HG03558 (cell line): ENCODE data around the gene DYNC1I1.
"Not testable (repeated sequence)": the region's sequence is repeated elsewhere in the genome, so short reads cannot be mapped to it uniquely, and the experiment has no call there.

ENCODE experiments used
- ATAC-seq: cut with Tn5 transposase; IDR thresholded peaks from one replicate; pipeline ENCODE4 v1.9.1; 2021; ENCODE audit warnings: moderate number of reproducible peaks; ENCODE audit not compliant: unreplicated experiment; ENCODE audit errors: extremely low read depth

DYNC1I1 gene

DNA sequence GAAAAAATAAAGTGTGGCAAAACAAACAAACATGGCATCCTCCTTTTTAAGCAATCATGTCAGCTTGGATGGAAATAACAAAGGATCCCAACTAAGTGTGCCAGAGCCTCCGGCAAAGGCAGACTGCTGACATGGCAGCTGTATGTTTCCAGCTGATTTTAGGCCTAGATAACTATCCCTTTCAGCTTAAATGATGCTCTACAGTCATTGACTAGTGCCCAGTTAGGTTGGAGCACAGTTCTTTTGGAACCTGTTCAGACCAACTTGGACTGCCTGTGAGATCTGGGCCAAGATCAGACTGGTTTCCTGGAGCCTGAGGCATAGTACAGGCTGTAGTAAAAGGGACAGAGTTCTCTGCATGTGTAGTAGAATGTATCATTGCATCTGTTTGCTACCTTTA lies 128.7 kb downstream of the DYNC1I1 start:
- ATAC-seq, result no peak

DNA sequence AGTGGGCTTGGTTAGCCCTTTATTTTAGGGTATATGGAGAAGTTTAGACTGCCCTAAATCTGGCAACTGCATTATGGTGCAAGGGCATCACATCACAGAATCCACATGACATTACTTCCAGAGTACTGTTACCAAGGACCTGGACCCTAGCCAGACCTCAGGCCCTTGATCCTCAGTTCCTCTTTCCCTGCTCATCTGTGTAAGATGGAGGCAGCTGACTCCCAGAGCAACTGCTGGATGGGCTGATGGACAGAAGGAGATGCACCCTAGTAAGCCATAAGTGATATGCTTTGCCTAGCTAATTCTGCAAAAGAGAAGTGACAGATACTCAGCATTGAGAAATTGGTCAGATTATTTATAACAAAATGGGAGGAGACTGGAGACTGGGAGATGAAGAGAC lies 131.7 kb downstream of the DYNC1I1 start:
- ATAC-seq, result no peak

DNA sequence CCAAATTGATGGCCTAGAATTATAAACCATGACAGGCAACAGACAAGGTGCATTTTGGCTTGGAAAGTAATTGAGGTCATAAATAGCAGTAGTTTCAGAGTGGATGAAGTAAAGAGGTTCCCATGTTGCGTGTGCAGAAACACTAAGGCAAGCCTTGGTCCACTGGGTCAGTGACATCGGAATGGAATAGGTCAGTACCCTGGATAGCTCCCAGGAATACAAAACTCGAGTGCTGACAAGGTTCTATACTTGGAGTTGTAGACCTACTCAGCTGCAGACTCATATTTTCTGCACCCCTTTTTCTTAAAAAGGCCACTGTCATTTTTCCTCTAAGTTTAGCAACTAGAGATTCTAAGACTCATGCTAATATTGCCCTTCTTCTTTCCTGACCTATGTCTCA lies 132.8 kb downstream of the DYNC1I1 start:
- ATAC-seq, result no peak

DNA sequence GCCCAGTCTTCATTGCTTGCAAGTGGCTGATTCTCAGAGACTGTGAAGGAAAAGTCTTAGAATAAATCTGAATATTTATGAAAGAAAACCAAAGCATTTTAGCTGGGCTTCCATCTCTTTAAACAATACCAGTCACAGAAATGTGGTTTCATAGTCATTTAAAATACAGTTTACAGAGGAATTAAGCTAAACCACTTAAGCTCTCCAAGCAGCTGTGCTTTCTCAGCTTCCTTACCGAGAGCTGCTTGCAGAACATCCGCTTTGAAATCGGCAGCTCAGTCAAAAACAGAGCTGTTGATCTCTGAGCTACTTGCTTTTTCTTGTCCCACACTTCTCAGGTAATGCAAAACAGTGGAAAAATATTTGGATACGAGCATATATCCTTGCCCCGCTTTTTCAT lies 134.5 kb downstream of the DYNC1I1 start:
- no peak for ATAC-seq

DNA sequence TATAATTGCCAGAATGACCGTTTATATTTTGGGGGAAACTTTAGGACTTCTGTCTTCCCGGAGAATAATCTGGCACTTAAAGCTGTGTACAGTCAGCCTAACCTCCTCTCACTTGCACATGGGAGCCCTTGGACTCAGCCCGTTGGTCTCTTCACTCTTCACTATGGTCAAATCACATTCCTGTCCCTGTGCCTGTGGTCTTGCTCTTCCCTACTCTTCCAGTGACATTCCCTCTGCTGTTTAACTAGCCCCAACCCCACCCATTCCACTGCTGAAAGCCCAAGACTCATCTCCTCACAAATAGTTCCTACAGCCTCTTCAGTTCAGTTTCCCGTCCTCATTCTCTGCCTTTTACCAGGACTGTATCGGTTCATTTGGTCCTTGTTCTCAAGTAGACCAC lies 135.0 kb downstream of the DYNC1I1 start:
- no peak for ATAC-seq

DNA sequence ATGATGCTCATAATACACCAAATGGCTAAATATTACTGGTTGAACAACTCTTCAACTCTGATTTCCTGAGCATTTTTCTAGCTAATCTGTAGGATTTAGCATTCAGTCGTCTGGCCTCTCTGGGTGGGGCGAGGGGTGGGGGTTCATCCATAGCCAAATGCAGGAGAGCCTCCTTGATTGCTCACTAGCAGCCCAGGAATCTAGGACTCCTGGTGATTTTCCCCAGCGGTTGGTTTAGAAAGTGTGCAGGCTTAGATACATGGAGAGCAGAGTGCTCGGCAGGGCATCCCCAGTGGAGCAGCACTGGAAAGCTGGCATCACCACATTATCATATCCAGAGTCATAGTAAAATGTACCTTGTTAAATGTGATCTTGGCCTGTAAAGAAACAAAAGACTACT lies 136.1 kb downstream of the DYNC1I1 start:
- ATAC-seq, result no peak

DNA sequence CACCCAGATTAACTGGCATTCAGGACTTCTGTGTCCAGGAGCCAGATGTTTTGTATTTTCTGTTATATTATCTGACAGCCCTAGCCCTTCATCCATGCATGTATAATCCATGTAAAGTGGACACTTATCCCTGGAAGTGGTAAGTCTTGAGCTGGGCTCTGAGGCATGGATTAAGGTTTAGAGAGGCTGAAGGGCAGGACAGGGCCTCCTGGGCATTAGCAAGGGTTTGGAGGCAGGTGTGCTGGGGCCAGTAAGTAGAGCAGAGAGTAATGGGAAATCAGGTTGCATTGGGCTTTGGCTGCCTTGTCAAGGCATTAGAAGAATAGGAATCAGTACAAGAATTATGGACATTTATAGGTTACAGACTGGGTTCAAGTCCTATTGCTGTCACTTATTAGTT lies 138.0 kb downstream of the DYNC1I1 start:
- no peak for ATAC-seq

DNA sequence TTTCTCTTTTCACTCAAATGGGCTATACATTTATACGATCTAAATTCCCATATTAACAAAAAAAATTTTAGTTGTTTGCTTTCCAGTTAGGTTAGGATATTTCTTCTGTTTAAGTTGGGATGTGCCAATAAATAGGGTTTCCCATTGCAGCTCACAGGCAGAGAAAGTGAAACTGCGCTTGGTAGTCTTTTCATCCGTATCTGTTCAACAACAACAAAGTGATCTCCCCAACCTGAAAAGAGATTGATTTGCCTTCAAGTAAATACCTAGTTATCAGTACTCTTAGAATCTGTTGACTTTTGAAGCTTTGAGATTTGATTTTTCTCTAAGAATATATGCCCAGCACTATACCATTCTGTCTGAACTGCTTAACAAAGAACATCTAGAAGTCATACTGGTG lies 143.4 kb downstream of the DYNC1I1 start:
- no peak for ATAC-seq

DNA sequence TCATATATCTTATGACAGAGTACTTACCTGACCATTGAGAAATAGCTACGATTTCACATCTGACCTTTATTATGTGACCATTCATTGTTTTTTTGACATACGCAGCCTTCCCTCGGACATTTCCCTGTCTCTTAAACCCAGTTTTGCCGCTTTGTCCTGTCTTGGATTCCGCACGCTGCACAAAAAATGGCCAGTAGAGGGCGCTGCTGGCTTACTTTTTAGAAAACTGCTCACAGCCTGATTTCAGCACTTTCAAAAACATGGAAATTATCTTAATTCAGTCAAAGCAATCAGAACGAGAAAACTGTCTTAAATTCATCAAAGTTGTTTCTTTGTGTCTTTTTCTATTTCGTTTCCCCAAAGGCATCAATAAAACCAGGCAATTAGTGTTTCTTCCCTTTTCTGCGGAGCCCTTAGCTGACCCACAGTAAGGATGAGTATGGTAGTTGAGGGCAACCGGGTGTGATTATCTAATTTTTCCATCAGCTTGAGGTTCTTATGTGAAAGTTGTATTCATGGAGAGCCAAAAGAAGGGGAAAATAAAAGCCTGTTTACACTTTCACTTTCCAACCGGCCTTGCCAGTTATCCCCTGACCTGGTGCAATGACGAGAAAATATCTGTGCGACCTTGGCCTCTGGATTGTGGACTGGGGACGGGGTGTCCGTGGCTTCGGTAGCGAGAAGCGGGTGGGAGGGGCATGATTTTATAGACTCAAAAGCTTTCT lies 144.4 kb downstream of the DYNC1I1 start:
- no peak for ATAC-seq

DNA sequence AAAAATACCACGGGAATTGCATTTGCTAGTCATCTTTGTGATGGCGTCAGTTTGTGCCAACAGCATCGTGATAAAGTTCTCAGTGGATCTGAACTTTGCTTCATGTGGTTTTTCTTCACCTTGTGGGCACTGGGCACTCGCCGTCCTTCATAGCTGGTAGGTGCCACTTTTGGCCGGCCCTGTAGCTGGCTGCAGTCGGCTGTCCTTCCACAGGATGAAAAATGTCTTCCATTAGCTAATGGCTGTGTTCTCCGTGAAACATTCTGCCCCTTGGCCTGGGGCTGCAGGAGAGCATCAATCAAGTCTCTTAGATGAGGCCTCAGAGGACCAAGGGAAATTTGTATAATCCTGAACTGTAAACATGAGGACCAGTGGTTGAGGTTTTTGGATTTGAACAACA lies 145.3 kb downstream of the DYNC1I1 start:
- no peak for ATAC-seq

DNA sequence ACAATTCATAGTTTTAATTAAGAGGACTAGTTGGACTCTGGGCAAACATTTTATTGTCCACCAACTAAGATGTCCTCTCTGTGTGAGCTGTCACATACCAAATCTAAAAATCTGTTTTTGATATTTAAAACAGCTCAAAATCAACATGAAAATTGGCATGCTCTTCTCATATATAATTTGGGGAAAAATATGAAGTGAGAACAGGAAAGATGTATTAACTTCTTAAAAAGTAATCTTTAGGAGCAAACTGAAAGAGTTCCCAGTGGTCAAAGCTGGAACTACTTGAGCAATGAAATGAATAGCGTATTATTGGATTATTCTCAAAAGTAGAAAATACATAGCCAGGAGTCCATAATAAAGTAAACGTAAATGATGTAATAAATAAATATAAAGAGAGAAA lies 147.2 kb downstream of the DYNC1I1 start:
- no peak for ATAC-seq

DNA sequence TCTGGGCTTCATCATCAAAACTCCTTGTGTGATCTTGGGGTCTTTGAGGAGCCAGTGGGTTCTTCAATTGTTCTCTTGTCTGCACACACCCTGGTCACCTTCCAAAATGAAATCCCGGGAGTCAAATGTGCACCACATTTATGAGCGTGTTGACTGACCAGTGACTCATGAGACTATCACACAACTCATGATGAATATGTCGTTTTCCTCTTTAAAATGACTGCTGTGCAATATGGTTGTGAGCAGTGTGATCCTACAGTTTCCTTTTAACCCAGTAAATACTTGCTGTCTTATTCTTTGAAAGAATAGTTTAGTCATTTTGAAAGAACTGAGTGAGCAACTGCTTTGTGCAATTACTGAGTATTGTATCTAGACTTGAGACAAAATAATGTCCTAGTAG lies 149.2 kb downstream of the DYNC1I1 start:
- ATAC-seq, result no peak

DNA sequence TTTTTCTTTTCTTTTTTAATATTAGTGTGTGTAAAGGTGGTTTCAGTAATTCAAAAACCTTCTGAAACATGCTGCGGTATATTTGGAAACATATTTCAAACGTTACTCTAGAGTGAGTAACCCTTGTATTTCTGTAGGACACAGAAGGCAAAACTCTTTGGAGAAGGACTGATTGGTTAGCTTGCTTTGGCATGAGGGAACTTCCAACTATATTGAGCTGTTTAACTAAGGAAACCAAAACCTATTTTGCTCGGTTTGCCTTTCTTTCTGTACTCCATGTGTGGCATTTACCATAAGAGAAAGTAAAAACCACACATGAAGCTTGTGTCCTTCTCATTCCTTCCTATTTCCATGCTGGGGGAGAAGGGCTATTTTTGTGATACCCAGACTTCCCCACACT lies 149.8 kb downstream of the DYNC1I1 start:
- ATAC-seq, result no peak

DNA sequence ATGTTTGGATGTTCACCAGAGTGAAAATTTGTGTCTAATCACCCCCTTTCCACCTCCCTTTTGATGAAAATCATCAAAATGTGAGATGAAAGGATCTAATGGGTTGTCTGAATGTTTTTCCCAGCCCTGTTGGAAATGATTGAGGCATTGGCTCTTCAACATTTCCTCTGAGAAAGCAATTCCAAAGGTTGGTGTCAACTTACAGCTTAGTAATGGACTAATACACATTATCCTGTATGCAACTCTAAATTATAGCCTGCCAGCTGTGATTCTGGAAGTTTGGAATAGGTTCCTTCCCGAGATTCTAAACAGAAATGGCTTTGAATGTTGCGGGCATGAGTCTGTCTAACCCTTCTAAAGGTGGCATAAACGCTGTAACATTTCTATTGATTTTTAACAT lies 152.9 kb downstream of the DYNC1I1 start:
- ATAC-seq, result no peak

DNA sequence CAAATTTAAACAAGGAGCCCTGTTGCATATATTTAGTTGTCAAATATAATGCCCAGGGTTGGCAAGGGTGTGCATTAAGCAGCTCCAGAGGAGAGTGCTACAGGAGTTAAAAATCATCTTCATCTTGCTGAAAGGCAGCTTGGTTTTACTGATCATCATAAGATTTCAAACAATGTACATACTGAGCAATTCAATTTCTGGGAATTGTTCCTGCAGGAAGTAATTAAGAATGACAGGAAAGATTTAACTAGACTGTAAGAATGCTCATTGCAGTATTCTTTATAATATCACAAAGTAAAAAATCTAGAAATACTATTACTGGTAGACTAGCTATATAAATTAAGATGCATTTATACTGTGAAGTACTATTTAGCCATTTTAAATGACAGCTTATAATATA lies 153.6 kb downstream of the DYNC1I1 start:
- ATAC-seq, result no peak

DNA sequence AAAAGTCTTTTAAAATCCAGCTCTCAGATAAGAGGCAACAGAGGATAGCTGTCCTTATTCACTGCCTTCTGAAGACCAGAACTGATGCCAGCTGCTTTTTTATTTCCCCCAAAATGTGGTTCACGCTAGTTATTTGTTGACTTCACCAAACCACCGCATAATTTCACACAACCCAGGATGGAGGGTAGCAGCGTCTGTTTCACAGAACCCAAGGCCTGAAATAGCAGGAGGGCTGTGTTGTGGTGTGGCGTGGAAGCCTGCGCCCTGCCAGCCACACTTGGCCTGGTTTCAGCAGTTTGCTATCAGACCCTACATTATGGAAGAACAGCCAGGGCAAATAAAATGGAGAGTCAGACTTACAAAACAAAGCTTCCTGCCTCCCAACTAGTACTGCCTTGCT lies 155.4 kb downstream of the DYNC1I1 start:
- ATAC-seq, result no peak

DNA sequence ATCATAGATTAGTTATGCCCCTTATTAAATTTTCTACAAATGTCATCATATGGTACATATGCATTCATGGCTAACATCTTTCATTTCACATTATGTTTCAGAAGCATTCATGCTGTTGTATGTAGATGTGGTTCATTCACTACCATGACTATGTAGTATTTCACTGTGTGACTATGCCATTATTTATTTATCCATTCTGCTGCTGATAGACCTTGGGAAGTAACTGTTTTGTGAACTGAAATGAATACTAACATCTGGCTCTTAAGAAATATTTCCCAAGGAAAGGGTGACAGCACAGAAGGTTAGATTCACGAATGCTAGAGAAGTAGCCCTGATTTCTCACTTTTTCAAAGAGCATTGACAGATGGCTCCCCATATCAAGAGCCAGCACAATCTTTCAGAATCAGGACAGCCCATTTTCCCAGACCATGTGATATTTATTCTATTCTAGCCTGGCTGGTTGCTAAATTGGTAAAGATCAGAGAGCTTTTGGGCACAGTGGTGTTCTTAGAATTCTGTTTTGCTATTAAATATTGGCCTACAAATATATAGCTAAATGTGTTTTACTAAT lies 157.4 kb downstream of the DYNC1I1 start:
- no peak for ATAC-seq

DNA sequence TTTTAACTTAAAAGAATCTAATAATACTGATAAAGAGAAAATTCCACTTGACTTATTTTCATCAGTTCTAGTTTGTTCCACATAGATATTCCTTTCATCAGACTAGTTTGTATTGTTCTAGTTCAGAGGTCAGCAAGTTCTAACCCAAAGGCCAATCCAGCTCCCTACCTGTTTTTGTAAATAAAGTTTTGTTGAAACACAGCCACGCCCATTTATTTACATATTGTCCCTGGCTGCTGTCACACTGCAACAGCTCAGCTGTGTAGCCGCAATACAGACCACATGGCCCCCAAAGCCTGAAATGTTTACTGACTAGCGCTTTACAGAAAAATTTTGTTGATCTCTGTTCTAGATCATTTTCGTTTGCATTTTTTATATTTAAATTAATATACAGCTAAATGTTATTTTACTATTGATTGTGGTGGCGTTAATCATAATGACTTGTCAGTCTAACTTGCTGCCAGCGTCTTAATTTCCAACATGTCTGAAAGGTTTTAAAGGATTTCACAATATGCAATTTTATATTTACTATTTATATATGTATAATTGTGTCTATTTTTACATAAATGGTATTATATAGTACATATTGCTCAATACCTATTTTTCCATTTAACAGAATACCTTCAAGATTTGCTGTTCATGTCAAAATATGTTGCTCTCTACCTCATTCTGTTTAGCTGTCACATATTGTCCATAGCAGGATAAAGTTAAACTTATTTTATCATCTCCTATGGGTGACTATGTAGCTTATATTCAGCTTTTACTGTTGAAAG lies 159.3 kb downstream of the DYNC1I1 start:
- no peak for ATAC-seq

DNA sequence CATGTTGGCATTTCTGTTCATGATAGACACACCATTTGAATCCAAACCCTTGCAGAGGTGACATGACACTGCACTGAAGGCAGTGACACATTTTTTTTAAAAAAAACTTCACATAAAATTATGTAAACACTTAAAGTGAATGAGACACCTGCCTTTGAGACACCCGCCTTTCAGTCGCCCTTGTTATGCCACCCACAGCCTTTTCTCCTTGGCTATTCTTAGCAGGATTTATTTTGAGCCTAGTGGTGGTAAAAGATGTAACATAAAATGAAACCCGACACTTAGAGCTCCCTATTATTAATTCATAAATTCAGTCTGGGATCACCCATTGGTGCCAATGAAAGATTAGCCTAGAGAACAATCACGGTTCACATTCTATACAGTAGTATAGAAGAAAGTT lies 161.3 kb downstream of the DYNC1I1 start:
- no peak for ATAC-seq

DNA sequence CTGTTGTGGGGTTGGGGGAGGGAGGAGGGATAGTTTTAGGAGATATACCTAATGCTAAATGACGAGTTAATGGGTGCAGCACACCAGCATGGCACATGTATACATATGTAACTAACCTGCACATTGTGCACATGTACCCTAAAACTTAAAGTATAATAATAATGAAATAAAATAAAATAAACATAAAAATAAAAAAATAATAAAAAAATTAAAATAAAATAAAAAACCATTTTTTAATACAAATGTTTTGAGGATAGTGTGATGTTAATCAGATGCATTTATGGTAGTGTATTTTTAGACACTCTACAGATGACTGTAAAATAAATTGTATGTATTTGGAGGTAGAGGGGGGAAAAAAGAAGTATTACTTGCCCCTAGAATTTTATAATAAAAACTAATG lies 172.5 kb downstream of the DYNC1I1 start:
- ATAC-seq, result not testable (repeated sequence)

DNA sequence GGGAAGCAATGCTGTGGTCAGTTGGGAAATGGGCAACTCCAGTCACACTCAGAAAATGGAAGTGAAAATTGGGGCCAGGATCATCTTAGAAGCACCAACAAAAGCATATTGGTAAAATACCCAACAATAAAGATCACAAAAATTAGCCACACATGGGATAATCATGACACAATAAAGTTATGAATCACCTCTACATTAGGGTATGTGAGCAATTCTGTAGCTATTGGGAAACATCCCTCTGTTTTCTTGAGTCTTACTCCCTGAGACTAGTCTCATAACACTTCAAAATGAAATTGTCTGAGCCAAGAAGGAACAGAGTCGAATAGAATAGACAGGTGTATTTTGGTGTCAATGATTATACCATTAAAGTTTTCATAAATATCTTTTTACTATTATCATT lies 178.3 kb downstream of the DYNC1I1 start:
- ATAC-seq, result no peak

DNA sequence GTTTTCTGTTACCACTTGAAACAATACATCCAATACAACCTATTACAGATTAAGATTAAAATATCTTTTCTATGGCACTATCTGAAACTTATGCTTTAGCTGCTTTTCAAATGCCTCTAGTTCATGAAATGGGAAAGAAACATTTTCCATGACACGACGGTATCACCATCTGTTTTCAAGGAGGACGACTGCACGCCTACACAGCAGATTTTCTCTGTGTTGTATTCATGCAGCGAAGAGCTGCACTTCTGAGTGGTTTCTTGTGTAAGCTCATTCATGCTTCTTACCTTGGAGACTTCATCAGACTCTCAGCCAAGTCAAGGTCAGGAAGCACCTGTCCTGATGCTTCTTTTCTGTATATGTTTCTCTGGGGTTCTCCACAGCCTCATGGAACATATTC lies 179.2 kb downstream of the DYNC1I1 start:
- ATAC-seq, result no peak
